GM18502 (cell line): ENCODE data around the gene RFLNA.
A peak's percentile ranks its signal among the peaks of the same experiment; 100 is the strongest.

Source experiments
- ATAC-seq: cut with Tn5 transposase; IDR thresholded peaks from one replicate; pipeline ENCODE4 v1.9.1; 2021; ENCODE audit warnings: mild to moderate bottlenecking; ENCODE audit not compliant: unreplicated experiment, poor library complexity

The RFLNA gene

GRCh38 chr12:124294780-124295341 is at the start of gene RFLNA:
RFLNA (plus strand) TSS chr12:124295093; CDS start chr12:124295430, 337 bp downstream.
- no peak for ATAC-seq

GRCh38 chr12:124247331-124247730 is 47.6 kb upstream of the RFLNA start:
- no peak for ATAC-seq

DNA sequence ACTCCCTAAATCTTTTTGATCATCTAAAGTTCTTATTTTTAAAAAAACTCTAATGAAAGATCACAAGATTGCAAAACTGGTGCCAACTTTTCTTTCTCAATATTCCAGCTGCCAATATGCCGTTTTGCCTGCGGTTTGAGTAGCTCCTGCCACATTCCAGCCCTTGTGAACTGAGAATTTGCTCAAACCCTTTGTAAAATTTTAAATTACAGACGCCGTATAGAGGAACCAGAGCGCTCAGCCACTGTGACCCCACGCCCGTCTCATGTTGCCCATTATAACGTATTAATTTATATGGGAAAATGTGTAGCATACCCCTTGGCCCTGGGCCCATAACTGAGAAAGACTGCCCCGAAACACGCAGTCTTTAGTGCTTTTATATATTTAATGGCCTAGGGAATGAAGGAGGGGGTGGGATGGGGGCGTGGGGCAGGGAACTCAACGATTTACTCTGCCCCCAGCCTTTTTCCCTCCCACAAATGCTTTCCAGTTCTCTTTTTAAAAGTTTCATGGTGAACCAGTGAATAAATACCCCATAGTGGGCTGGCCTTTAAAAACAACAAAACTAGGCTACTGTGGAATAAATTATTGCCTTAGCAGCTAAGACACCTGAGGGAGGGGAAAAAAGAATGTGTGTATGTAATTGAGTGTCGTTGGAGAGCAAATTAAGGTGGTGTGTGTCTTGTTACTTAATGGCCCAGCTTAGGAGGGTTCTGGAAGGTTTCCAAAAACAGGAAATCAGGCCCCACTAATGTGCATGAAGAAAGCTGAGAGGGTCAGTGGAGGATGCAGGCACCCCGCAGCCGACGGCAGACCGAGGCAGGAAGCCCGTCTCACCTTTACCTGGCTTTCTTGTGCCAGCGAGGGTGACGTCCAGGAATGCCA is 45.7 kb upstream of the RFLNA start:
- no peak for ATAC-seq

DNA sequence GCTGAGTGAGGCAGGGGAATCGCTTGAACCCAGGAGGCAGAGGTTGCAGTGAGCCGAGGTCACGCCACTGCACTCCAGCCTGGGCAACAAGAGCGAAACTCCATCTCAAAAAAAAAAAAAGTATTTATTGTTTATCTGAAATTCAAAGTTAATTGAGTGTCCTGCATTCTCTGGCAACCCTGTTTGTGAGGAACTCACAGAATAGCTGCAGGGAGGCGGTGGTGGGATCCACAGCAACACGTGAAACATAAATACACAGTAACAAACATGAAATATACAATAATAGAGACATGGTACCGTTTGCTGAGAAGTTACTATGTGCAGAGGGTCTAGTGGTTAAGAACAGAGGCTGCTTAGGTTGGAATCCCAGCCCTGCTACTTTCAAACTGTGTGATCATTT is 43.7 kb upstream of the RFLNA start:
- ATAC-seq, result no peak

DNA sequence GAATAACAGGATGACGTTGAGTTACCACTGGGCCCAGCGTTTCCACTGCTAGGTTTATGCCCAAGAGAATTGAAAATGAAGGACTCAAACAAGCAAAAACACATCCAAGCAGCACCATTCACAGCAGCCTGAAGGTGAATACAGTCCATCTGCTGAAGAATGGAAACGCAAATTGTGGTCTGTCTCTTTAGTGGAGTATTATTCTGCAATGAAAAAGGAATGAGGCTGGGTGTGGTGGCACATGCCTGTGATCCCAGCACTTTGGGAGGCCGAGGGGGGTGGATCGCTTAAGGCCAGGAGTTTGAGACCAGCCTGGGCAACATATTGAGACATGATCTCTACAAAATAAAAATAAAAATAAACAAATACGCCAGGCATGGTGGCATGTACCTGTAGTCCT is 41.9 kb upstream of the RFLNA start:
- ATAC-seq, result no peak

- ATAC-seq, result no peak
These were observed 40.8 kb upstream of the RFLNA start for GRCh38 chr12:124254126-124254525.

- ATAC-seq, result no peak
These were observed 35.5 kb upstream of the RFLNA start for GRCh38 chr12:124259154-124260066.

- ATAC-seq, result no peak
These were observed 33.0 kb upstream of the RFLNA start for GRCh38 chr12:124261885-124262284.

DNA sequence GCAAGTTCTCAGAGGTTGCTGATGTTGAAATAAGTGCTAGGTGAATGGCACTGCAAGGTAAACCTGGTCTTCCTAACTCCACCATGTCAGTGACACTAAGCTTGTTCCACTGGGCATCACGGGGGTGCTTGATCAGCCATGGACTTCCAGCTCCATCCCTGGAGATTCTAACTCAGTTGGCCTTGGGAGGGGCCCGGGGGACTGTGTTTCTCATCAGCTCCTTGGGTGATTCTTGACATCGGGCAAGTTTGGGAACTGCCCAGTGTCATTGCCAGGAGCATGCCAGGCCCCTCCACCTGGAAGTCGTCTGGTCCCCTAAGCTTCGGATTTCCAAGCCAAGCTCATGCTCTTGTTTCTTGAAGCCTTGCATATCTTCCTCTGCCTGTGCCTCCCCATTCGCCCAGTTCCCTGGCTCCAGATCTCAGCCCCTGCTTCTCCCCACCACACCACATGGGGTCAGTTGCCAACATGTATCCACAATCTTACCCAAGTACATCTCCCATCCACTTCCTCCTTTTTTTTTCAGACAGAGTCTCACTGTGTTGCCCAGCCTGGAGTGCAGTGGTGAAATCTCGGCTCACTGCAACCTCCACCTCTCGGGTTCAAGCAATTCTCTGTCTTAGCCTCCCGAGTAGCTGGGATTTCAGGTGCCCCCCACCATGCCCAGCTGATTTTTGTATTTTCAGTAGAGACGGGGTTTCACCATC is 30.7 kb upstream of the RFLNA start:
- ATAC-seq, result no peak

DNA sequence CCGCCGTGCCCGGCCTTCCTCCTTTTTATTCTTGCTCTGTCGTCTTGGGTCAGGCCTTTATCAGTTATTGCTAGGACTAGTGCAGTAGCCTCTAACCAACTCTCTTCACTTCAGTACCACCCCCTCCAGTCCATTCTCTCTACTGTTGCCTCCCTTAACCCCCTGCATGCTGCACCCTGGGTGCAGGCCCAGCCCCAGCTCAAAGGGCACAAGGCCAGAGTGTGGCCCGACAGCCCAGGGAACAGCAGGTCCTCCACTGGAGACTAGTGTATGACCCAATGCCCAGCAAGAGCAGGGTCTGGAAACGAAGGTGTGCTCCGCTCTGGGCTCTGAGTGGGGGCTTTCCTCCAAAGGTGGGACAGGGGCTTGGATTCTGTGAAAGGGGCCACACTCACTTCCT is 30.0 kb upstream of the RFLNA start:
- ATAC-seq, result no peak

DNA sequence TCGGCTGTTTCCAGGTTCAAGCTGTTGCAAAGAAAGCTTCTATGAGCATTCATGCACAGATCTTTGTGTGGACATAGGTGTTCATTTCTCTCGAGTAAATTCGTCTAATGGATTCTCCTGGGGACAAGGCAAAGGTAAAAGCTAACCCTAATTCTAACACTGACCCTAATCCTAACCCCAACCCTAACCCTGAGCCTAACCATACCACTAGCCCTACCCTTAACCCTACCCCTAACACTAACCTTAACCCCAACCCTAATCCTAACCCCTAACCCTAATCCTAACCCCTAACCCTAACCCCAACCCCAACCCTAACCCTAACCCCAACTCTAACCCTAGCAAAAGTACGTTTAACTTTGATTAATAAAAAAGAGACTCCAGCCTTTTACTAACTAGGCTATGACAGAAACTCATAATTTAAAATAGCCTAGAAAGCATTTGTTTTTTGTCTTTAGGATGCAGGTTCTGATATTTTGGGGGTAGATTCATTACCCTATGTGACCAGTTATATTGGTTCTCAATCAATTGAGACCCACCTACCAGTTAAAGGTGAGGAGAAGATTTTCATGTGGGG is 27.6 kb upstream of the RFLNA start:
- no peak for ATAC-seq

- ATAC-seq, result no peak
These were observed 24.2 kb upstream of the RFLNA start for GRCh38 chr12:124270671-124271070.

- peak; percentile 65 for ATAC-seq
These were observed 21.3 kb upstream of the RFLNA start for GRCh38 chr12:124273630-124274029.

GRCh38 chr12:124276337-124276736 is 18.6 kb upstream of the RFLNA start:
- no peak for ATAC-seq

DNA sequence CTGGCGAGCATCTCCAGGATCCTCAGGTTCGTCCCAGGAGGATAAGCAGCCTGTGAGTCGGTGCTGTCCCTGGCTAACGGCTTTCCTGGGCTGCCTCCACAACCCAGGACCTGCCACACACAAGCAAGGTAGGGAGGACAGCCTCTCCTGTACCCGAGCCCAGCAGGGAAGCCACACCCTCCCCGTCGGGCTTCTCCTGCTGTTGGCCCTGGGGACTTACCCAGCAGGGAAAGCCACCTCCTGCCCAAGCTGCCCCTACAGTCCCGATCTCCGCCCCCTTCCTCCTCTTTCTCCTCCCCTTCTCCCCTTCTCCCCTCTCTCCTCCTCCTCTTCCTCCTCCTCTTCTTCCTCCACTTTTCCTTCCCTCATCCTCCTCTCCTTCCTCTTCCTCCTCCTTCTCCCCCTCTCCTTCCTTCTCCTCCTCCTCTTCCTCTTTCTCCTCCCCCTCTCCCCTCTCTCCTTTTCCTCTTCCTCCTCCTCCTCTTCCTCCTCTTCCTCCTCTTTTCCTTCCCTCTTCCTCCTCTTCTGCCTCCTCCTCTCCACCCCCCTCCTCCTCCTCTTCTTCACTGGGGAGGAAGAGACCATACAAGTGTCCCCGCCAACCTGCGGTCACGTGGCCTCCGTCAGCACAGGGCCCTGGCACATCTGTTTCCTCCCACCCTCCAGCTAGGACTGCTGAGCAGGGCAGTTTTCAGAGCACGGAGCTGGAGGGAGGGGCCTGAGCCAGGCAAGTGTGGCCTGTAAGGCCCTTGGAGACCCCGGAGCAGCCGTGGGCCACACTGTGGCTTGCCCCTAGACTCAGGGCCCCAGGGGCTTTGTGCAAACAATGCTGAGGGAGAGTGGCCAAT is 17.3 kb upstream of the RFLNA start:
- no peak for ATAC-seq

DNA sequence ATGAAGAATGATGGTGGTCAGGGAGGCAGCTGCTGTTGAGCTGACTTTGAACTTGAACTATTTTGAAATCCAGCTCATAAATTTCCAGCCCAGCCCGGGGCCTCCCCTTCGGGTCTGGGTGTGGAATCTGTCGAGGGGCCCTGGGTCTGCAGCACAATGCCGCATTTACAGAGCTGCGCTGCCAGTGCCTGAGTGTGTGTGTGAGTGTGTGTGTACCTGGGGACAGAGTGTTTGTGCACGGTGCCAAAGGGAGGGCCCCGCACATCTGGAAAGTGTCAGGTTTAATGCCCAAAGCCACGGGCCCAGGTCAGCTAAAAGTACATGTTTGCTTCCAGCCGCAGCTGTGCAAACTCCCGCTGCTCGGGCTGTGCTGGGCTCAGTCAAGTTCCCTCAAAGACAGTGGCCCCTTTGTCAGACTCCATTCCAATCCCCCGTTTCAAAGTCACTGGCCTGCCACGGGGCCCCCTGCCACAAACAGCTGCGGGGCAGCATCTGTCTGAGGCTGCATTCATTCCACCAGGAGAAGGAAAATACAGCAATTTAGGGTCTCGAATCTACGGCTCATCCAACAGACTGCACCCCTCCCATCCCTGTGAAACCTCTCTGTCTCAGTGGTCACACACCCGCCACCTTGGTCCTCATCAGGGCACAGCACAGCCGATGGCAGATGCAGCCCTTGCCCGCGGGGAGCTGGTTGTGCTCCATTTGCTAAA is 16.3 kb upstream of the RFLNA start:
- ATAC-seq, result no peak

GRCh38 chr12:124279315-124279714 is 15.6 kb upstream of the RFLNA start:
- no peak for ATAC-seq

GRCh38 chr12:124279846-124280360 is 15.0 kb upstream of the RFLNA start:
- no peak for ATAC-seq
